SK-N-SH treated with all-trans-retinoic acid at 6 μM for 48 hours (cell line): ENCODE data around the gene KCND1.

ENCODE experiments used
- ATAC-seq: fragments of 200-7000 bp; cut with Tn5 transposase; 3 replicates; pipeline ENCODE4 v1.9.1; 2020; ENCODE audit warnings: mild to moderate bottlenecking, moderate library complexity
- ARNTL ChIP-seq: fragments of 450-650 bp; formaldehyde crosslinking; IDR thresholded peaks from 2 replicates; pipeline ENCODE4 v1.5.0; 2020; ENCODE audit warnings: low read depth, mild to moderate bottlenecking, moderate library complexity, borderline replicate concordance
- BACH2 ChIP-seq: fragments of 250-450 bp; sonication (Bioruptor Pico); IDR thresholded peaks from 2 replicates; pipeline ENCODE4 v1.9.0; 2021; ENCODE audit warnings: mild to moderate bottlenecking, borderline replicate concordance
- CREB5 ChIP-seq: fragments of 250-450 bp; sonication (Bioruptor Pico); IDR thresholded peaks from 2 replicates; pipeline ENCODE4 v1.5.1; 2020; ENCODE audit warnings: low read depth, mild to moderate bottlenecking, moderate library complexity
- CSRNP3 ChIP-seq: fragments of 250-450 bp; sonication (Bioruptor Pico); IDR thresholded peaks from 2 replicates; pipeline ENCODE4 v1.5.1; 2021; ENCODE audit warnings: mild to moderate bottlenecking, moderate library complexity
- ESRRG ChIP-seq: fragments of 250-450 bp; sonication (Bioruptor Pico); IDR thresholded peaks from 2 replicates; pipeline ENCODE4 v1.6.1; 2021; ENCODE audit warnings: mild to moderate bottlenecking
- ISL1 ChIP-seq: fragments of 250-450 bp; sonication (Bioruptor Pico); IDR thresholded peaks from 2 replicates; pipeline ENCODE4 v2.1.2; 2022; ENCODE audit warnings: mild to moderate bottlenecking, moderate library complexity
- OSR1 ChIP-seq: fragments of 250-450 bp; sonication (Bioruptor Pico); IDR thresholded peaks from 2 replicates; pipeline ENCODE4 v1.8.0; 2022; ENCODE audit warnings: moderate library complexity, mild to moderate bottlenecking, inconsistent platforms
- PATZ1 ChIP-seq: fragments of 250-450 bp; sonication (Bioruptor Pico); IDR thresholded peaks from 2 replicates; pipeline ENCODE4 v1.8.0; 2020; ENCODE audit warnings: mild to moderate bottlenecking, moderate library complexity, borderline replicate concordance
- RARB ChIP-seq: fragments of 250-450 bp; sonication (Bioruptor Pico); IDR thresholded peaks from 2 replicates; pipeline ENCODE4 v1.8.0; 2021; ENCODE audit warnings: mild to moderate bottlenecking, moderate library complexity
- SNAI2 ChIP-seq: fragments of 250-450 bp; sonication (Bioruptor Pico); IDR thresholded peaks from 2 replicates; pipeline ENCODE4 v1.5.0; 2020; ENCODE audit warnings: mild to moderate bottlenecking, moderate library complexity
- TCF4 ChIP-seq: fragments of 250-450 bp; sonication (Bioruptor Pico); IDR thresholded peaks from 2 replicates; pipeline ENCODE4 v1.8.0; 2021; ENCODE audit warnings: mild to moderate bottlenecking, moderate library complexity, borderline replicate concordance
- TOX ChIP-seq: fragments of 250-450 bp; sonication (Bioruptor Pico); IDR thresholded peaks from 2 replicates; pipeline ENCODE4 v1.8.0; 2021; ENCODE audit warnings: mild to moderate bottlenecking, moderate library complexity, borderline replicate concordance
- ZFP3 ChIP-seq: fragments of 250-450 bp; sonication (Bioruptor Pico); IDR thresholded peaks from 2 replicates; pipeline ENCODE4 v1.5.0; 2020; ENCODE audit warnings: mild to moderate bottlenecking, moderate library complexity
- ZFP30 ChIP-seq: fragments of 450-650 bp; formaldehyde crosslinking; IDR thresholded peaks from 2 replicates; pipeline ENCODE4 v1.5.0; 2022; ENCODE audit warnings: mild to moderate bottlenecking, moderate library complexity
- ZNF565 ChIP-seq: fragments of 450-650 bp; formaldehyde crosslinking; conservative IDR thresholded peaks from 2 replicates; pipeline ENCODE4 v1.5.0; 2020; ENCODE audit warnings: low read depth, mild to moderate bottlenecking, moderate library complexity
- ZNF70 ChIP-seq: fragments of 450-650 bp; formaldehyde crosslinking; IDR thresholded peaks from 2 replicates; pipeline ENCODE4 v1.5.0; 2020; ENCODE audit warnings: mild to moderate bottlenecking, moderate library complexity
- ZNF8 ChIP-seq: fragments of 450-650 bp; formaldehyde crosslinking; IDR thresholded peaks from 2 replicates; pipeline ENCODE4 v1.5.0; 2020; ENCODE audit warnings: mild to moderate bottlenecking, moderate library complexity
- TF ChIP-seq, protein P1 (sequence below): fragments of 250-450 bp; sonication (Bioruptor Pico); IDR thresholded peaks from 2 replicates; pipeline ENCODE4 v1.8.0; 2021; ENCODE audit warnings: low read depth, mild to moderate bottlenecking, moderate library complexity, borderline replicate concordance

The KCND1 gene

DNA sequence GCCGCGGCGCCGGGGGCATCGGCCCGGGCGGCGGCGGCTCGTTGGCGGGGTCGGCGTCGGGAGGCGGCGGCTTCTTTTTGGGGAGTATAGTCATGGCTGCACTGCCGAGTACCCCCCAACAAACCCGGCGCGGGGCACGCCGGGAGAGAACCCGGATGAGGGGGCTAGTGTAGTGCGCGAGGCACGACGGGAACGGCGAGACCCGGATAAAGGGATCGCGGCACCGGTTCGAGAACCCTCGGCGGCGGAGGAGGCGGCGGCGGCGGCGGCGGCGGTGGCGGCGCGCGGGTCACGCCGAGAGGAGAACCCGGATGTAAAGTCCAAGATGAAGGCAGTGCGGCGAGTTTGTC lies 14.2 kb downstream of the KCND1 start, which contains the start of gene OTUD5:
Gene OTUD5, minus strand, starts transcription at position 131 of the 350 bp plus-strand sequence. Its CDS starts 37 bp downstream, at position 94.
- ATAC-seq = peak; percentile 46
- TF ChIP-seq ZNF8 (CRISPR knock-in tag) (no peak), PATZ1 (no peak), ZNF70 (CRISPR knock-in tag) (no peak), TOX (CRISPR knock-in tag) (no peak), SNAI2 (CRISPR knock-in tag) (no peak), ZFP3 (no peak)

DNA sequence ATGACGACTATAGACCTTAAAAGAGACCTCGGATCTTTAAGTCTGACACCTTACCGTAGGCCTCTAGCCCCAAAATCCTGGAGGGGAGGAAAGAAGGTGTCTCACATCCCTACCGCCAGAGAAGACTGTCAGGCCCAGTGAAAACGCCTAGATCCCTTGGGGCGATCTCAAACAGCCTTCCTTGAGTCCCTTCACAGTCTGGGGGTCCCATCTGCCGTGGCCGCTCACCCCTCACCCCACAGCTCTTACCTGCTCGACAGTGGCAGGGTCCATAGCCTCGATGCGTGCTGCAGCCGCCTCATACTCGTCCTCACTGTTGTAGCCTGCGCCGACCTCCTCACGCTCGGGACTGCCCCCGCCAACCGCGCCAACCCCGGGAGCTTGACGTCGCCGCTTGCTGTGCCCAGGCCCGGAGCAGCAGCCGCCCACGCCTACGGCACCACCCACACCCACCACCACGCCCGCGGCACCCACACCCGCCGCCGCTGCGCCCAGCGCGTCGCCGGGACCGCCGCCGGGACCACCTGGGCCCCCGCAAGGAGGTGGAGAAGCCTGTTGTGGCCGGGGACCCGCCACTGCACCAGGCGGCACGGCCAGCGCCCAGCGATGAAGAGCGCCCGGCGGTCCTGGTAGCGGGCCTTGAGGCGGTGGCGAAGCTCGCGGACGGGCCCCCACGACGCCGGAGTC lies 14.8 kb downstream of the KCND1 start:
- no peak for ATAC-seq
- TF ChIP-seq ZFP30 (CRISPR knock-in tag) (no peak), ZFP3 (0 out of 2 replicates have a peak, but pooled peaks have one; percentile 29), CSRNP3 (no peak), ZNF565 (no peak)

DNA sequence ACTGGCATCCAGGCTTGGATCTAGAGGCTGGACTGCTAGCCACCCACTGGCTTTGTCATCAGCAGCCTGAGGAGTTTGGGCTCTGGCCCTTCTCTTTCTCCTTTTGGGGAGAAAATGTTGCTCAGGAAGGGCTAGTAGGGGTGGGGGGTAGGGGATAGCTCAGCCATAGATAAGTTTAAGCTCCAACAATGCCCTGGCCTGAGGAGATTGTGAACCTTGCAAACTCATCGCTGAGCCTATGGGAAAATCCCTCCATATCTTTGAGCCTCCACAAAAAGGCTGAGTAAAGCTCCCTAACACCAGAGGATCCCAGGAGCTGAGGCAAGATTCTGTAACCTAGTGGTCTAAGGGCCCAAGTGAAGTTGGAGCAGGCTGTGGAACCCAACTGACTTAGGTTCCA lies 23.1 kb downstream of the KCND1 start:
- ATAC-seq = no peak
- TF ChIP-seq PATZ1 (no peak), CSRNP3 (no peak), RARB (CRISPR knock-in tag) (no peak), ARNTL (CRISPR knock-in tag) (no peak), ISL1 (CRISPR knock-in tag) (no peak)

GRCh38 chrX:48945517-48946348 lies 25.9 kb downstream of the KCND1 start:
- TF ChIP-seq BACH2 (CRISPR knock-in tag) (no peak), ZNF70 (CRISPR knock-in tag) (no peak), RARB (CRISPR knock-in tag) (no peak), ZFP30 (CRISPR knock-in tag) (no peak), ARNTL (CRISPR knock-in tag) (no peak), TCF4 (CRISPR knock-in tag) (no peak), ZNF565 (no peak), CREB5 (no peak), ESRRG (no peak), ZNF8 (CRISPR knock-in tag) (no peak), ISL1 (CRISPR knock-in tag) (no peak), OSR1 (CRISPR knock-in tag) (no peak)
- TF ChIP-seq, protein P1, sequence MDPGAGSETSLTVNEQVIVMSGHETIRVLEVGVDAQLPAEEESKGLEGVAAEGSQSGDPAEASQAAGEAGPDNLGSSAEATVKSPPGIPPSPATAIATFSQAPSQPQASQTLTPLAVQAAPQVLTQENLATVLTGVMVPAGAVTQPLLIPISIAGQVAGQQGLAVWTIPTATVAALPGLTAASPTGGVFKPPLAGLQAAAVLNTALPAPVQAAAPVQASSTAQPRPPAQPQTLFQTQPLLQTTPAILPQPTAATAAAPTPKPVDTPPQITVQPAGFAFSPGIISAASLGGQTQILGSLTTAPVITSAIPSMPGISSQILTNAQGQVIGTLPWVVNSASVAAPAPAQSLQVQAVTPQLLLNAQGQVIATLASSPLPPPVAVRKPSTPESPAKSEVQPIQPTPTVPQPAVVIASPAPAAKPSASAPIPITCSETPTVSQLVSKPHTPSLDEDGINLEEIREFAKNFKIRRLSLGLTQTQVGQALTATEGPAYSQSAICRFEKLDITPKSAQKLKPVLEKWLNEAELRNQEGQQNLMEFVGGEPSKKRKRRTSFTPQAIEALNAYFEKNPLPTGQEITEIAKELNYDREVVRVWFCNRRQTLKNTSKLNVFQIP (CRISPR knock-in tag) = no peak
- peak; percentile 98 for ATAC-seq
